Loucy (cell line): ENCODE data around the gene SYNM.

Experiments
- H2AFZ ChIP-seq: fragments of 200-600 bp; sonication (generic); 2 replicates; pipeline ENCODE4 v1.6.0; 2016; ENCODE audit warnings: antibody characterized with exemption, mild to moderate bottlenecking, low read length, moderate library complexity
- H3F3A ChIP-seq: fragments of 200-600 bp; 2 replicates; pipeline ENCODE4 v1.6.0; 2016; ENCODE audit warnings: antibody characterized with exemption, low read depth, mild to moderate bottlenecking
- H3K27me3 ChIP-seq: fragments of 200-600 bp; sonication (generic); 2 replicates; pipeline ENCODE4 v1.6.1; 2014; ENCODE audit warnings: low read length, mild to moderate bottlenecking; ENCODE audit not compliant: insufficient read depth, poor library complexity, severe bottlenecking
- H3K36me3 ChIP-seq: fragments of 200-600 bp; sonication (generic); 2 replicates; pipeline ENCODE4 v1.6.1; 2016; ENCODE audit warnings: low read length; ENCODE audit not compliant: insufficient read depth
- H3K4me1 ChIP-seq: fragments of 200-600 bp; sonication (generic); 2 replicates; pipeline ENCODE4 v1.5.1; 2014; ENCODE audit warnings: low read length, mild to moderate bottlenecking; ENCODE audit not compliant: insufficient read depth, poor library complexity, severe bottlenecking
- H3K4me2 ChIP-seq: fragments of 200-600 bp; sonication (generic); 2 replicates; pipeline ENCODE4 v1.6.0; 2014; ENCODE audit warnings: antibody characterized with exemption, low read length, low read depth, mild to moderate bottlenecking; ENCODE audit not compliant: poor library complexity, severe bottlenecking
- H3K4me3 ChIP-seq: fragments of 200-600 bp; sonication (generic); 2 replicates; pipeline ENCODE4 v1.5.1; 2014; ENCODE audit warnings: low read length, mild to moderate bottlenecking, mixed read lengths; ENCODE audit not compliant: poor library complexity, severe bottlenecking
- H3K79me2 ChIP-seq: fragments of 200-600 bp; sonication (generic); 2 replicates; pipeline ENCODE4 v1.6.1; 2014; ENCODE audit warnings: low read length; ENCODE audit not compliant: insufficient read depth
- H3K9ac ChIP-seq: fragments of 200-600 bp; sonication (generic); 2 replicates; pipeline ENCODE4 v1.6.0; 2014; ENCODE audit warnings: mild to moderate bottlenecking, low read depth, low read length, moderate library complexity; ENCODE audit not compliant: poor library complexity, severe bottlenecking
- H3K9me2 ChIP-seq: fragments of 200-600 bp; sonication (generic); replicated peaks from 2 replicates; pipeline ENCODE4 v1.6.1; 2016; ENCODE audit warnings: low read depth, low read length, mixed read lengths
- H3K9me3 ChIP-seq: fragments of 200-600 bp; sonication (generic); 2 replicates; pipeline ENCODE4 v1.6.1; 2014; ENCODE audit warnings: mild to moderate bottlenecking, antibody characterized with exemption, low read length, low read depth; ENCODE audit not compliant: insufficient read depth
- H4K20me1 ChIP-seq: fragments of 200-600 bp; sonication (generic); 2 replicates; pipeline ENCODE4 v1.6.0; 2014; ENCODE audit warnings: antibody characterized with exemption, low read length, mild to moderate bottlenecking; ENCODE audit not compliant: insufficient read depth, poor library complexity, severe bottlenecking
- EZH2phosphoT487 ChIP-seq: fragments of 200-600 bp; IDR thresholded peaks from 2 replicates; pipeline ENCODE4 v1.6.1; 2018; ENCODE audit warnings: antibody characterized with exemption, mild to moderate bottlenecking, moderate library complexity, borderline replicate concordance
- TF ChIP-seq, protein P1 (sequence below): fragments of 200-600 bp; sonication (generic); conservative IDR thresholded peaks from 2 replicates; pipeline ENCODE4 v1.5.1; 2014; ENCODE audit warnings: mild to moderate bottlenecking, antibody characterized with exemption, low read length

Gene SYNM

DNA sequence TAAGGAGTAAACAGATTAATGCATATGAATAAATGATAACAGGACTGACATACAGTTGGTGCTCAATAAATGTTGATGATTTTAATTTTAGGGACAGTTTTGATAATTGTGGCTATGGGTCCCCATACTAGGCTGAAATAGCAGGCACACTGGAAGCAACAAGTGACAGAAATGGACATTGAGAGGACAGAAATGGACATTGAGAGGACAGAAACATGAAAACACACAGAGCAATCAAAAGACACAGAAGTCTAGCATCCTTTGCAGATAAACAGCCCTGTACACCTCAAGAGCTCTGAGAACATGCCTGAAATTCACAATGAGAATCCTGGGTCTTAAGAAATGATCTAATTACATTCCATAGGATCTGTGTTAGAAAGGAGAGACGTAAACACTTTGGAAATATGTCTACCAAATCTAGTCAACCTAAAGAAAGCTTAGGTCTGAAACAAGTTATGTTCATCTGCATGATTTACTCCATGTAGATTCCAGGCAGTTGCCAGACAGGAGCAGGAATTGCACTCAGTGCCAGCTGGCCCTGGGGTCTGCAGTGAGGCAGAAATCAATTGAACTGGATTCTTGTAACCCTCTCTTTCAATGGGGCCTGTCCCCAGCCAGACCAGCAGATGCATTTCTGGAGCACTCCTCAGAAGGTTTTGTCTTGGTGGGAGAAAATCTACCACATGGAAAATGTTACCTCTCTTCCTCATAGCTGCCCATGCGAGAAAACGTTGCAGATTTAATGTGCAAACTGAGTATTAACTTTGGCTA is 60.3 kb downstream of the SYNM start:
- H3K4me2 ChIP-seq = no peak overlapping the region
- no peaks in the 10 kb centered on the region for H3F3A ChIP-seq
- H3K9me3 ChIP-seq = no peaks in the 10 kb centered on the region
- H3K4me3 ChIP-seq = no peak overlapping the region
- H3K27me3 ChIP-seq = no peaks in the 10 kb centered on the region
- no peaks in the 10 kb centered on the region for H3K4me1 ChIP-seq
- H3K79me2 ChIP-seq = no peaks in the 10 kb centered on the region
- H4K20me1 ChIP-seq = no peaks in the 10 kb centered on the region
- H2AFZ ChIP-seq = no peak overlapping the region
- H3K9me2 ChIP-seq = no peaks in the 10 kb centered on the region
- no peak overlapping the region for H3K9ac ChIP-seq
- no peaks in the 10 kb centered on the region for H3K36me3 ChIP-seq
- no peak for TF ChIP-seq EZH2phosphoT487
- TF ChIP-seq, protein P1, sequence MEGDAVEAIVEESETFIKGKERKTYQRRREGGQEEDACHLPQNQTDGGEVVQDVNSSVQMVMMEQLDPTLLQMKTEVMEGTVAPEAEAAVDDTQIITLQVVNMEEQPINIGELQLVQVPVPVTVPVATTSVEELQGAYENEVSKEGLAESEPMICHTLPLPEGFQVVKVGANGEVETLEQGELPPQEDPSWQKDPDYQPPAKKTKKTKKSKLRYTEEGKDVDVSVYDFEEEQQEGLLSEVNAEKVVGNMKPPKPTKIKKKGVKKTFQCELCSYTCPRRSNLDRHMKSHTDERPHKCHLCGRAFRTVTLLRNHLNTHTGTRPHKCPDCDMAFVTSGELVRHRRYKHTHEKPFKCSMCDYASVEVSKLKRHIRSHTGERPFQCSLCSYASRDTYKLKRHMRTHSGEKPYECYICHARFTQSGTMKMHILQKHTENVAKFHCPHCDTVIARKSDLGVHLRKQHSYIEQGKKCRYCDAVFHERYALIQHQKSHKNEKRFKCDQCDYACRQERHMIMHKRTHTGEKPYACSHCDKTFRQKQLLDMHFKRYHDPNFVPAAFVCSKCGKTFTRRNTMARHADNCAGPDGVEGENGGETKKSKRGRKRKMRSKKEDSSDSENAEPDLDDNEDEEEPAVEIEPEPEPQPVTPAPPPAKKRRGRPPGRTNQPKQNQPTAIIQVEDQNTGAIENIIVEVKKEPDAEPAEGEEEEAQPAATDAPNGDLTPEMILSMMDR = no peak

GRCh38 chr15:99165956-99166689 is 61.2 kb downstream of the SYNM start:
- H3K79me2 ChIP-seq = no peaks in the 10 kb centered on the region
- H3K9me3 ChIP-seq = no peaks in the 10 kb centered on the region
- no peak overlapping the region for H3K4me2 ChIP-seq
- no peak overlapping the region for H3K4me3 ChIP-seq
- no peaks in the 10 kb centered on the region for H3K4me1 ChIP-seq
- H3K27me3 ChIP-seq = no peaks in the 10 kb centered on the region
- no peaks in the 10 kb centered on the region for H4K20me1 ChIP-seq
- TF ChIP-seq, protein P1 = no peak
- no peak for TF ChIP-seq EZH2phosphoT487
- H3K9ac ChIP-seq = no peak overlapping the region
- no peak overlapping the region for H2AFZ ChIP-seq
- H3K36me3 ChIP-seq = no peaks in the 10 kb centered on the region
- no peaks in the 10 kb centered on the region for H3K9me2 ChIP-seq
- H3F3A ChIP-seq = no peaks in the 10 kb centered on the region

DNA sequence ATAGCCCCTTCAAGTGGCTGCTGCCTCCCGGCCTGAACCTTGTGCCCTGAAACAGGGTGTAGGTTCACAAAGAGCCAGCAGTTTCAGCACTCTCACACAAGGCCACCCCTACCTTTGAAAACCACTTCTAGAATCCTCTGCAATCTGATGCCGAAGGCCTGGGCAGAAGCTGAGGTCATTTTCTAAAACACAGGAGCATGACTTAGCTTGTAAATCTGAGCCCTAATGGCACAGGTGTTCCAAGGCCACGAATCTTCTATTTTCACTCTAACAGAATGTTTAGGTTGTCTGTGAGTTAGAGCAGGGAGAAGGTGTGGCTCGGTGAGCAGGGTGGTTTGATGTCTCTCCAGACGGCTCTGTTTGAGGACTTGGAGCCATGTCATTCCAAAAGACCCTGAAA is 62.3 kb downstream of the SYNM start:
- no peaks in the 10 kb centered on the region for H3K36me3 ChIP-seq
- no peaks in the 10 kb centered on the region for H3K4me1 ChIP-seq
- H3K79me2 ChIP-seq = no peaks in the 10 kb centered on the region
- H3K9me3 ChIP-seq = no peaks in the 10 kb centered on the region
- H3K4me2 ChIP-seq = no peak overlapping the region
- no peaks in the 10 kb centered on the region for H3F3A ChIP-seq
- no peak overlapping the region for H2AFZ ChIP-seq
- H3K9ac ChIP-seq = no peak overlapping the region
- no peaks in the 10 kb centered on the region for H4K20me1 ChIP-seq
- no peak overlapping the region for H3K4me3 ChIP-seq
- TF ChIP-seq, protein P1 = no peak
- no peak for TF ChIP-seq EZH2phosphoT487
- no peaks in the 10 kb centered on the region for H3K9me2 ChIP-seq
- no peaks in the 10 kb centered on the region for H3K27me3 ChIP-seq
